CMK (cell line): Measurements from ENCODE around the gene HOXD3.

ENCODE experiments used
- DNase-seq: peaks from one replicate; pipeline ENCODE4 v3.0.0-alpha.2; 2010; ENCODE audit warnings: low read depth

HOXD3 gene

DNA sequence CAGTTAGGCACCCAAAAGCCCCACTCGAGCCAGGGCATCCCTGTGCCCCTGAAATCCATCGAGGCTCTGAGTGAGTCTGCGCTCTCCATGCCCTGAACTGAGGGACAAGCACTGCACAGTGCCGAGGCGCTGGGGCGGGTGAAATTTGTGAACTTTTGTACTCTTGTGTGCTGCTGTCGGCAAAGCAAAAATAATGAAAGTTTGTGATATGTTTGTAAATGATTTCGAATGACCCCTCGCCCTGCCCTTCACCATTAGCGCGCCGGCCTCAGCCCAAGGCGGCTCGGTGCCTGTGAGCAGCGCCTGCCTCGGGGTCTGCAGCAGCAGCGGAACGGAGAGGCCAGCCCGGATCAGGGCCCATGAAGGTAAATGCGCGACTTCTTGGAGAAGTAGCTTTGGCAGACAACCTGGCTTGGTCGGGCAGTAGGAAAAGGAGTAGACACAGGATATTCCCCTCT lies 7.6 kb upstream of the HOXD3 start:
- DNase-seq: no peak

GRCh38 chr2:176149939-176150583 lies 7.0 kb upstream of the HOXD3 start:
- DNase-seq: no peak

- no peak for DNase-seq
These were observed 6.3 kb upstream of the HOXD3 start for GRCh38 chr2:176150584-176151441.

GRCh38 chr2:176151442-176152287 lies 5.4 kb upstream of the HOXD3 start, which contains the start of gene HOXD4:
TSS of gene HOXD4 (plus strand) at chr2:176151550. CDS start at chr2:176151634, 84 bp downstream.
- DNase-seq: no peak

GRCh38 chr2:176152350-176153181 lies 4.5 kb upstream of the HOXD3 start:
- no peak for DNase-seq

DNA sequence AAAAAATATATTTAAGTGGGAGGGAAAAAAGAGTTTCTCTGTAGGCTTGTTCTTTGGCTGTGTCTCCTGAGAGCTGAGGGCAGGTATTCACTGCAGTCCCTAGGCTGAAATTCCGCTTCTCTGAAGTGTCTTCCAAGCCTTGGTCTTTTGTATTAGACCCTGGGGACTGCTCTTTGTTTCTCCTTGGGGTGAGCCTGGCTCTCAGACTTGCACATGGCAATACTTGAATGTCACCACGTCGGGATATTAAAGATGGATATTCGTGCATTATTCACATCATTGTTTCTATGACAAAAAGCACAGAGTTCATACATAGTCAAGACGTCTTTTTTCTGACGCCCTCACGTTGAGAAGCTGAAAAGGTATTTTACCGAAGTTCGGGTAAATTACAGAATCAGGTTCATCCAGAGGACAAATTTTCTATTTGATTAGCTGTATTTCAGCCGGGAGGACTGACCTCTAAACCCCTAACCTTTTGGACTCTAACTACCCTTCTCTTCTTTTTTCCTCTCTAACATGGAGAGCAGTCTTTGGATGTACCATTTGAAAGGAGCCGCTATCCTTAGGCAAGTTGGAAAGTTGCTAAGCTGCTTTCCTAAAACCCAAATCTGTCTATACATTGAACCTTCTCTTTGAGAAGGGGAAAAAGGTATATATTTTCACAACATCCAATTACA lies 2.4 kb upstream of the HOXD3 start:
- DNase-seq: no peak

- no peak for DNase-seq
These were observed 1.6 kb upstream of the HOXD3 start for GRCh38 chr2:176155356-176156044.

- DNase-seq: no peak
These were observed 753 bp upstream of the HOXD3 start for GRCh38 chr2:176156301-176156806.

GRCh38 chr2:176157499-176158185 lies 535 bp downstream of the HOXD3 start:
- no peak for DNase-seq

DNA sequence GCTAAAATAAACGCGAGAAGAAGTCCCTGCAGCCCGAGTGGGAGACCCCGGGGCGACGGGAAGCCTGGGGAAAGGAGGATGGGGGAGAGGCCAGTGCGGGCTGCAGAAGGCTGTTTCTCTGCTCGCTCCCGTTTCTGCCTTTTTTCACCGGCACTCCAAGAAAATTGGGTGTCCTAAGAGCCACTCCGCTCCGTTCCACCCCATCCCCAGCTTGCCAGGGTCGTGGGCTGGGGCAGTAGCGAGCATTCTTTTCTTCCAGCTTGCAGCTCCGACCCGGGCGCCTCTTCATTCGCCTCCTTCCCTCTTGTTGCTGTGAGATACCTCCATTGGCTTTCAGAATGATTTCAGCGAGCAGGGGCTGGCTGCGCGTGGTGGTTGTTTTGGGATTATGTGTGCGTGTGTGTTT lies 1.1 kb downstream of the HOXD3 start:
- DNase-seq: no peak

DNA sequence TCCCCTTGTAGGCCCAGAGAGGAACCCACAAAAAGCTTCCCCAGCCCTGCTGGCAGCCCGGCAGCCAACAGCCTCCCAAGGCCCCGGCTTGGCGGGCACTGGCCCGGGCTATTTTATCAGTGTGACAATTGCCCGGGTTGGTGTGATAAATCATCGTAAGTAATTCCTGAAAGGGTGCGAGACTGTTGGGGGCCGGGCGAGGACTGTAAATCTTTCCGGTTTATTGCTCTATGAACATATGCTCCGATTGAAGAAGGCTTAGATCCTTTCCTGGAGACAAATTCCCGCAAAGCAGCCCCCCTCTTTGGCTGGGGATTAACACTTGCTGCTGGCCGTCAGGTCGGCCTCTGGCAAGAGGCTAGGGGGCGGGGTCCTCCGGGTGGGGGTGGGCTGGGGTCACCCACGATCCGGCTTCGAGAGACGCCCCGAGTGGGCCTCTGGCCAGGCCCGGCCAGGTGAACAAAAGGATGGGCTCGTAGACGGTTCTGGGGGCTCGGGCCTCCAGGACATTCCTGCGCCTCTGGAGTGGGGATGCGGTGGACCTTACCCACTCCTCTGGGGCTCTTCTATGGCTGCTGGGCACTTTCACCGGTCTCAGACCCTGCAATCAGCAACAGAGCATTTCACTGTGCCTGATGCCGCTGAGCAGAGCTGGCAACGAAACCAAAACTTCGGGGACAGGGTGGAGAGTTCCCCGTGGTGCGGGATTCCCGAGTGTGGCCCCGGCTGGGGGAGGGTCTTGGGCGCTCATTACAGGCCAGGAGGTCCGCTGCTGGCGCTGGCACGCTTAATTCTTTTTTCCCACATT lies 2.0 kb downstream of the HOXD3 start:
- no peak for DNase-seq

DNA sequence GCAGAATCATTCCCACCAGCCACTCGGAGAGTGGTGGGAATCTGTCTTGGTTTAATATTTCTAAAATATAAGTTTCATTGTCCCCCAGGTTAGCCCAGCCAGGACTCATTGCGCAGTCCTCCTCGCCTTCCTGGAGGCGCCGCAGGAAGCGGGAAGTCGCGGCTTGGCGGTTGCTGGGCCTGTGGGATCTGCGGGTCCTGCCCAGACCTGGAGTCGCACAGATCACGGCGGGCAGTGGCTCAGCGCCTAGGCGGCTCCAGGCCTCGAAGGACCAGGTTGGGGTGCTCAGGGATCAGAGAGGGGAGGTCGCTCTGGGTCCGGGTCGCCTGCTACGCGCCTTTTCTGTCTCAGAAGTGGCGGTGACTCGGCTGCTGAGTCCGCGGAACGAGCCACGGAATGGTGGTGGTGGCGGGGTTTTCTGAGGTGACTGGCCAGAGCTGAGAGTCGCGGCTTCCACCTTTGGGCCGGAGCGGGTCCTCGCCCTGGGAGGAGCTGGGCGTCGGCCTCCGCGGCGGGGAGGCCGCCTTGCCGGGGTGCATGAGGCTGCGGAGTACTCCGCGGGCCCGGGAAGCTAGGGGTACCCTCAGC lies 2.6 kb downstream of the HOXD3 start:
- no peak for DNase-seq

- no peak for DNase-seq
These were observed 3.3 kb downstream of the HOXD3 start for GRCh38 chr2:176160251-176160985.

GRCh38 chr2:176160986-176161824 lies 4.1 kb downstream of the HOXD3 start:
- no peak for DNase-seq

DNA sequence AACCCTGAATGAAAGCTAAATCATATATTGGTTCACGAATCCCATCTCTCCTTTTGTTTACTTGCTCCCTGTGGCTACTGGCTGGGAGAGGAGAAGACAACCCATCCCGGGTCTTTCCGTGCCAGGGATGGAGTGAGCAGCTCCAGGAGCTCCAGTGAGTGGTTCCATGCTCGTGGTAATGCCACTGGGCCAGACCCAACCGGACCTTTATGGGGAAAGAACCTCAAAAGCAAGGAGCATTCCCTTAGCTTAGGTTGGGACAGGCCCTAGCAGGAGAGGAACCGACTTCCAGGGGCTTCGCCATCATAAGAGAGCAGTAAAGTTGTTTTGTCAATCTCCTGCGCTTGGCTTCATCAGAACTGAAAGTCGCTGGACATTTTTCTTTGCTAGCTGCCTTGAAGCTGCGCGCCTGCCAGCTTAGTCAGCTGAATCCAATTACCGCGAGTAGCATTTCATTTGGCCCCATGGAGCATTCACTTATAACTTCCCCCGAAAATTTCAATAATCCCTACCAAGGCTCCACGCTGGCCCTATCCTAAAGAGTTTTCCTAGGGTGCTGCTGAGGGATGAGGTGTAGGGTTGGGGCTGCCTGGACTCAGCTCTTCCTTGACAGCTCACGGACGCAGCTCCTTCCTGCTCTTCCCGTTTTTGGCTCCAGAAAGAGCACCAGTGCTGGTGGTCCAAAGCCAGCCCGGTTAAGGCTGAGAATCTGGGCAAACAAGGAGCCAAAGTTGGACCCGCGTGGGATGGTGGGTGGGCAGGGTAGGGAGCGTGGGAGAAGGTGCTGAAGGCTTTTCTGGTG lies 4.9 kb downstream of the HOXD3 start:
- no peak for DNase-seq
